Stimulated activated naive B cell treated with anti-CD40 and anti-IgM and Interleukin-4, amounts not matched to agents 10 μg/mL and 1 μg/mL and 100 μg/mL, for 72 hours (primary cell): ENCODE data around the gene SRP54.
A peak's percentile ranks its signal among the peaks of the same experiment; 100 is the strongest.
"Not testable (repeated sequence)": the region's sequence is repeated elsewhere in the genome, so short reads cannot be mapped to it uniquely, and the experiment has no call there.

Source experiments
- ATAC-seq, 2 donors: fragments of 150-1000 bp; cut with Tn5 transposase; replicated peaks; 2 replicates each; pipeline ENCODE4 v1.10.0; 2021; ENCODE audit warnings: moderate library complexity in 1 of 2
- DNase-seq: peaks from one replicate; pipeline ENCODE4 v3.0.0; 2021
- H3K27ac Mint-ChIP-seq: one replicate; pipeline ENCODE4 v1.8.0; 2022; ENCODE audit warnings: mild to moderate bottlenecking, mixed read lengths
- H3K27me3 Mint-ChIP-seq, 2 donors: one replicate each; pipeline ENCODE4 v1.8.0; 2022; ENCODE audit warnings: mixed read lengths in 2 of 2
- H3K36me3 Mint-ChIP-seq, 2 donors: one replicate each; pipeline ENCODE4 v1.8.0; 2022; ENCODE audit warnings: mixed read lengths in 2 of 2, mild to moderate bottlenecking in 1 of 2
- H3K4me1 Mint-ChIP-seq, 2 donors: one replicate each; pipeline ENCODE4 v1.8.0; 2022; ENCODE audit warnings: mixed read lengths in 2 of 2, mild to moderate bottlenecking in 1 of 2
- H3K4me3 Mint-ChIP-seq, 2 donors: one replicate each; pipeline ENCODE4 v1.8.0; 2022; ENCODE audit warnings: mild to moderate bottlenecking in 2 of 2, mixed read lengths in 2 of 2, moderate library complexity in 1 of 2
- H3K9me3 Mint-ChIP-seq, 2 donors: one replicate each; pipeline ENCODE4 v1.8.0; 2022; ENCODE audit warnings: mixed read lengths in 2 of 2, mild to moderate bottlenecking in 1 of 2

SRP54 gene

GRCh38 chr14:35046048-35046750, 63.4 kb downstream of the SRP54 start, which contains the start of gene FAM177A1:
Gene FAM177A1 (plus strand): TSS chr14:35046272. CDS start chr14:35046464, 192 bp downstream.
- H3K4me1 Mint-ChIP-seq = peaks cover 13 to 29% of the 10 kb centered on the region in 2 donors
- H3K27me3 Mint-ChIP-seq = no peaks in the 10 kb centered on the region
- no peaks in the 10 kb centered on the region for H3K9me3 Mint-ChIP-seq
- peak within 1 kb of the TSS; percentile 98 to 99 for H3K4me3 Mint-ChIP-seq
- DNase-seq (peak; percentile 97), ATAC-seq (peak; percentile 95)
- peaks cover 2 to 3% of the 10 kb centered on the region in 2 donors for H3K36me3 Mint-ChIP-seq
- H3K27ac Mint-ChIP-seq = peak within 1 kb of the TSS; percentile 99

GRCh38 chr14:35046751-35047536, 64.2 kb downstream of the SRP54 start:
- ATAC-seq = peak; percentile 42 to 46
- peaks cover 13 to 29% of the 10 kb centered on the region in 2 donors for H3K4me1 Mint-ChIP-seq
- no peaks in the 10 kb centered on the region for H3K9me3 Mint-ChIP-seq
- H3K27me3 Mint-ChIP-seq = no peaks in the 10 kb centered on the region
- DNase-seq = no peak
- peak overlapping the region; percentile 98 for H3K27ac Mint-ChIP-seq
- peak overlapping the region; percentile 98 to 99 for H3K4me3 Mint-ChIP-seq
- H3K36me3 Mint-ChIP-seq = peaks cover 2 to 3% of the 10 kb centered on the region in 2 donors

- Mint-ChIP-seq H3K9me3 (no peaks in the 10 kb centered on the region), H3K27ac (no peak overlapping the region), H3K27me3 (no peaks in the 10 kb centered on the region), H3K4me3 (peak overlapping the region; percentile 55 to 57), H3K36me3 (peaks cover 2 to 4% of the 10 kb centered on the region in 2 donors), H3K4me1 (peaks cover 13 to 25% of the 10 kb centered on the region in 2 donors)
- no peak for DNase-seq
- ATAC-seq = no peak
Measured at GRCh38 chr14:35047976-35048513, 65.3 kb downstream of the SRP54 start.

- Mint-ChIP-seq H3K36me3 (peaks cover 5% of the 10 kb centered on the region in 2 donors), H3K27ac (peak overlapping the region; percentile 31), H3K4me3 (no peak overlapping the region), H3K9me3 (no peaks in the 10 kb centered on the region), H3K27me3 (no peaks in the 10 kb centered on the region), H3K4me1 (peaks cover 10 to 16% of the 10 kb centered on the region in 2 donors)
- ATAC-seq (no peak), DNase-seq (no peak)
Measured at GRCh38 chr14:35050652-35051051, 67.9 kb downstream of the SRP54 start.

- H3K36me3 Mint-ChIP-seq = peaks cover 6 to 9% of the 10 kb centered on the region in 2 donors
- DNase-seq = no peak
- H3K4me1 Mint-ChIP-seq = peaks cover 7 to 18% of the 10 kb centered on the region in 2 donors
- no peak for ATAC-seq
- no peaks in the 10 kb centered on the region for H3K9me3 Mint-ChIP-seq
- H3K4me3 Mint-ChIP-seq = no peak overlapping the region
- no peak overlapping the region for H3K27ac Mint-ChIP-seq
- H3K27me3 Mint-ChIP-seq = no peaks in the 10 kb centered on the region
Measured at GRCh38 chr14:35051796-35052195, 69.0 kb downstream of the SRP54 start.

- Mint-ChIP-seq H3K4me3 (no peak overlapping the region), H3K36me3 (peaks cover 11 to 15% of the 10 kb centered on the region in 2 donors), H3K9me3 (no peaks in the 10 kb centered on the region), H3K27me3 (no peaks in the 10 kb centered on the region), H3K27ac (no peak overlapping the region), H3K4me1 (peaks cover 4 to 15% of the 10 kb centered on the region in 2 donors)
- ATAC-seq (no peak), DNase-seq (no peak)
Measured at GRCh38 chr14:35052637-35053036, 69.8 kb downstream of the SRP54 start.

- not testable (repeated sequence) for H3K27ac Mint-ChIP-seq, H3K4me1 Mint-ChIP-seq, ATAC-seq, H3K9me3 Mint-ChIP-seq, DNase-seq, H3K4me3 Mint-ChIP-seq, H3K27me3 Mint-ChIP-seq
- H3K36me3 Mint-ChIP-seq = peaks cover 34 to 41% of the 10 kb centered on the region in 2 donors
Measured at GRCh38 chr14:35061113-35061791, 78.5 kb downstream of the SRP54 start.

GRCh38 chr14:35065731-35066130, 82.9 kb downstream of the SRP54 start:
- H3K36me3 Mint-ChIP-seq = peaks cover 34 to 37% of the 10 kb centered on the region in 2 donors
- not testable (repeated sequence) for H3K9me3 Mint-ChIP-seq, DNase-seq, ATAC-seq, H3K27ac Mint-ChIP-seq, H3K4me1 Mint-ChIP-seq, H3K4me3 Mint-ChIP-seq, H3K27me3 Mint-ChIP-seq

GRCh38 chr14:35068238-35069012, 85.6 kb downstream of the SRP54 start:
- Mint-ChIP-seq H3K4me1 (peaks cover 0 to 5% of the 10 kb centered on the region in 2 donors), H3K27ac (no peak overlapping the region), H3K4me3 (no peak overlapping the region), H3K36me3 (peaks cover 40 to 44% of the 10 kb centered on the region in 2 donors), H3K9me3 (no peaks in the 10 kb centered on the region), H3K27me3 (no peaks in the 10 kb centered on the region)
- DNase-seq (no peak), ATAC-seq (no peak)

- Mint-ChIP-seq H3K27ac (no peak overlapping the region), H3K27me3 (no peaks in the 10 kb centered on the region), H3K36me3 (peaks cover 36% of the 10 kb centered on the region in 2 donors), H3K9me3 (no peaks in the 10 kb centered on the region), H3K4me3 (no peak overlapping the region), H3K4me1 (peaks cover 0 to under 1% of the 10 kb centered on the region in 2 donors)
- ATAC-seq (no peak), DNase-seq (no peak)
Measured at GRCh38 chr14:35072226-35072625, 89.4 kb downstream of the SRP54 start.

GRCh38 chr14:35073486-35073885, 90.7 kb downstream of the SRP54 start:
- Mint-ChIP-seq H3K36me3 (peaks cover 25 to 27% of the 10 kb centered on the region in 2 donors), H3K9me3 (no peaks in the 10 kb centered on the region), H3K27me3 (no peaks in the 10 kb centered on the region), H3K4me3 (no peak overlapping the region), H3K27ac (no peak overlapping the region), H3K4me1 (no peaks in the 10 kb centered on the region)
- ATAC-seq (no peak), DNase-seq (no peak)

GRCh38 chr14:35078082-35078481, 95.3 kb downstream of the SRP54 start:
- Mint-ChIP-seq H3K36me3 (peaks cover 11 to 13% of the 10 kb centered on the region in 2 donors), H3K27ac (no peak overlapping the region), H3K9me3 (no peaks in the 10 kb centered on the region)

More at GRCh38 chr14:35078082-35078481, 95.3 kb downstream of the SRP54 start:
- DNase-seq = no peak
- no peak overlapping the region for H3K4me3 Mint-ChIP-seq
- no peaks in the 10 kb centered on the region for H3K27me3 Mint-ChIP-seq
- ATAC-seq = no peak
- no peaks in the 10 kb centered on the region for H3K4me1 Mint-ChIP-seq
